ENCODE data around the gene ZNF544. TPM values are rescaled to one million over a fixed set of nuclear protein-coding genes. Genes with fewer than 3 reads are reported as not detected.

The ZNF544 gene
- total RNA-seq, 2 donors from 2014 or later = 30.1 to 38.4 TPM

DNA sequence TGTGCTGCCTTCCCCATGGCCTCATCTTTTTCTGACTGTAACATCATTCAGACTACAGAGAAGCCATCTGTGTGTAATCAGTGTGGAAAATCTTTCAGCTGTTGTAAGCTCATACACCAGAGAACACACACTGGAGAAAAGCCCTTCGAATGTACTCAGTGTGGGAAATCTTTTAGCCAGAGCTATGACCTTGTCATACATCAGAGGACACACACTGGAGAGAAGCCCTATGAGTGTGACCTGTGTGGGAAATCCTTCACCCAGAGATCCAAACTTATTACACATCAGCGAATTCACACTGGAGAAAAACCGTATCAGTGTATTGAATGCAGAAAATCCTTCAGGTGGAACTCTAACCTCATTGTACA lies 32.9 kb downstream of the ZNF544 start:
- DNase-seq (ENCODE audit: low spot score) = no peak
- Histone ChIP-seq H3K27ac (no peak overlapping the region), H3K9me3 (peaks cover 94 to 100% of the 10 kb centered on the region in 2 donors), H3K27me3 (no peaks in the 10 kb centered on the region), H3K36me3 (peaks cover 92% of the 10 kb centered on the region), H3K4me1 (no peaks in the 10 kb centered on the region), H3K4me3 (no peak overlapping the region)
- TF ChIP-seq, protein P1, sequence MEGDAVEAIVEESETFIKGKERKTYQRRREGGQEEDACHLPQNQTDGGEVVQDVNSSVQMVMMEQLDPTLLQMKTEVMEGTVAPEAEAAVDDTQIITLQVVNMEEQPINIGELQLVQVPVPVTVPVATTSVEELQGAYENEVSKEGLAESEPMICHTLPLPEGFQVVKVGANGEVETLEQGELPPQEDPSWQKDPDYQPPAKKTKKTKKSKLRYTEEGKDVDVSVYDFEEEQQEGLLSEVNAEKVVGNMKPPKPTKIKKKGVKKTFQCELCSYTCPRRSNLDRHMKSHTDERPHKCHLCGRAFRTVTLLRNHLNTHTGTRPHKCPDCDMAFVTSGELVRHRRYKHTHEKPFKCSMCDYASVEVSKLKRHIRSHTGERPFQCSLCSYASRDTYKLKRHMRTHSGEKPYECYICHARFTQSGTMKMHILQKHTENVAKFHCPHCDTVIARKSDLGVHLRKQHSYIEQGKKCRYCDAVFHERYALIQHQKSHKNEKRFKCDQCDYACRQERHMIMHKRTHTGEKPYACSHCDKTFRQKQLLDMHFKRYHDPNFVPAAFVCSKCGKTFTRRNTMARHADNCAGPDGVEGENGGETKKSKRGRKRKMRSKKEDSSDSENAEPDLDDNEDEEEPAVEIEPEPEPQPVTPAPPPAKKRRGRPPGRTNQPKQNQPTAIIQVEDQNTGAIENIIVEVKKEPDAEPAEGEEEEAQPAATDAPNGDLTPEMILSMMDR (IDR thresholded peaks at IDR 0.05) = no peak

DNA sequence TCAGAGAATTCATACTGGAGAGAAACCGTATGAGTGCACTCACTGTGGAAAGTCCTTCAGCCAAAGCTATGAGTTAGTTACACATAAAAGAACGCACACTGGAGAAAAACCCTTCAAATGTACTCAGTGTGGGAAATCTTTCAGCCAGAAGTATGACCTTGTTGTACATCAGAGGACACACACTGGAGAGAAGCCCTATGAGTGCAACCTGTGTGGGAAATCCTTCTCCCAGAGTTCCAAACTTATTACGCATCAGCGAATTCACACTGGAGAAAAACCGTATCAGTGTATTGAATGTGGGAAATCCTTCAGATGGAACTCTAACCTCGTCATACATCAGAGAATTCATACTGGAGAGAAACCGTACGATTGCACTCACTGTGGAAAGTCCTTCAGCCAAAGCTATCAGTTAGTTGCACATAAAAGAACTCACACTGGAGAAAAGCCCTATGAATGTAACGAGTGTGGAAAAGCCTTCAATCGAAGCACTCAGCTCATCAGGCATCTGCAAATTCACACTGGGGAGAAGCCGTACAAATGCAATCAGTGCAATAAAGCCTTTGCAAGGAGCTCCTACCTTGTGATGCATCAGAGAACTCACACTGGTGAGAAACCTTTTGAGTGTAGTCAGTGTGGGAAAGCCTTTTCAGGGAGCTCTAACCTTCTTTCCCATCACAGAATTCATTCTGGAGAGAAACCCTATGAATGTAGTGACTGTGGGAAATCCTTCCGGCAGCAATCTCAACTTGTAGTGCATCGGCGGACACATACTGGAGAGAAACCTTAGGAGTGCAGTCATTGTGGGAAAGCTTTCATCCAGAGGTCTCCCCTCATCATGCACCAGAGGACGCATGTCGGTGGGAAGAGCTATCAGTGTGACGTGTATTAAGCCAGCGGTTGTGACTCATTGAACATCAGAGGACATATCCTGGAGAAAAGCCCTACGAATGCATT lies 33.5 kb downstream of the ZNF544 start:
- no peaks in the 10 kb centered on the region for H3K4me1 ChIP-seq
- DNase-seq (ENCODE audit: low spot score) = no peak
- H3K27me3 ChIP-seq = no peaks in the 10 kb centered on the region
- TF ChIP-seq, protein P1 (IDR thresholded peaks at IDR 0.05) = no peak
- H3K36me3 ChIP-seq = peaks cover 85% of the 10 kb centered on the region
- H3K27ac ChIP-seq = no peak overlapping the region
- H3K4me3 ChIP-seq = no peak overlapping the region
- peaks cover 95 to 100% of the 10 kb centered on the region in 2 donors for H3K9me3 ChIP-seq

DNA sequence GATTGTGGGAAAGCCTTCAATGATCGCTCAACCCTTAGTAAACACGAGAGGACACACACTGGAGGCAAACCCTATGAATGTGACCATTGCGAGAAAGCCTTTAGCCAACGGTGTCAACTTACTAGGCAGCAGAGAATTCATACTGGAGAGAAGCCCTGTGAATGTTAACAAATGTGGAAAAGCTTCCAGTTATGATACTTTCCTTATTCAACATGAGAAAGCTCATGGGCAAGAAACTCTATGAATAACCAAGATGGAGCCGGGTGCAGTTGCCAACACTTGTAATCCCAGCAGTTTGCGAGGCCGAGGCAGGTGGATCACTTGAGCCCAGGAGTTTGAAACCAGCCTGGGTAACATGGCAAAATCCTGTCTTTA lies 34.2 kb downstream of the ZNF544 start:
- no peak overlapping the region for H3K27ac ChIP-seq
- no peak for DNase-seq (ENCODE audit: low spot score)
- H3K36me3 ChIP-seq = peaks cover 78% of the 10 kb centered on the region
- TF ChIP-seq, protein P1 (IDR thresholded peaks at IDR 0.05) = no peak
- H3K4me1 ChIP-seq = no peaks in the 10 kb centered on the region
- peaks cover 94 to 100% of the 10 kb centered on the region in 2 donors for H3K9me3 ChIP-seq
- H3K4me3 ChIP-seq = no peak overlapping the region
- no peaks in the 10 kb centered on the region for H3K27me3 ChIP-seq

DNA sequence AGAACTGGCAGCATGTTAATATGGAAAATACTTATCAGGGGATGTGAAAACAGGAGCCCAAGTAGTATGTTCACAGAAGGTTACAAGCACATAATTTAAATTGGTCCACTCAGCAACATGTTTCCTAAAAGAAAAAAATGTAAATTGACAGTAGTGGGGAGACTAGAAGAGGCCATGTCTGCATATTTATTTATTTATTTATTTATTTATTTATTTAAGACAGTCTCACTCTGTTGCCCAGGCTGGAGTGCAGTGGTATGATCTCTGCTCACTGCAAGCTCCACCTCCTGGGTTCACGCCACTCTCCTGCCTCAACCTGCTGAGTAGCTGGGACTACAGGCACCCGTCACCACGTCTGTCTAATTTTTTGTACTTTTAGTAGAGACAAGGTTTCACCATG lies 36.4 kb downstream of the ZNF544 start:
- no peaks in the 10 kb centered on the region for H3K27me3 ChIP-seq

DNA sequence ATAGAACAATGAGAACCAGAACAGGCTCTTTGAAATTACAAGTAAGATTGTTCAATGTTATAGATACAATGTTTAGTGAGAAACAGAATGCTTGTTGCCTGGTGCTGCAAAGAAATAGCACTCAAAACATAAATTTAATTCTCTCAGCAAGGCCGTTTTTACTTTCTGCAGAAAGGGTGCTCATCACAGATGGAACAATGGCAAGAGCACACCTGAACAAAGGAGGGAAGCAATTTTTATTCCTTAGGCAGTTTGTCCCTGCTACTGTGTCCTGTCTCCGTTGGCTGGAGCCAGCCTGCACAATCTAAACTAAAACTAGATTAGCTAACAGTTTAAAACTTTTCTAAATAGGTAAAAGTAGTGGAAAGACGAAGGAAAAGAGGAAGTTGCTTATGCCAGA lies 39.6 kb downstream of the ZNF544 start:
- TF ChIP-seq, protein P1 (IDR thresholded peaks at IDR 0.05) = no peak
- H3K27ac ChIP-seq = no peak overlapping the region
- no peak overlapping the region for H3K4me3 ChIP-seq
- peaks cover 49% of the 10 kb centered on the region for H3K36me3 ChIP-seq
- H3K4me1 ChIP-seq = no peaks in the 10 kb centered on the region
- H3K27me3 ChIP-seq = no peaks in the 10 kb centered on the region
- DNase-seq (ENCODE audit: low spot score) = no peak
- peaks cover 52 to 100% of the 10 kb centered on the region in 2 donors for H3K9me3 ChIP-seq

More for the DNA sequence above, 36.4 kb downstream of the ZNF544 start:
- peaks cover 77 to 100% of the 10 kb centered on the region in 2 donors for H3K9me3 ChIP-seq
- DNase-seq (ENCODE audit: low spot score) = no peak
- H3K36me3 ChIP-seq = peaks cover 56% of the 10 kb centered on the region
- no peaks in the 10 kb centered on the region for H3K4me1 ChIP-seq
- no peak overlapping the region for H3K27ac ChIP-seq
- no peak overlapping the region for H3K4me3 ChIP-seq
- TF ChIP-seq, protein P1 (IDR thresholded peaks at IDR 0.05) = no peak

Data from right atrium auricular region (tissue), 2 donors.